Left ventricle myocardium superior (tissue), 1 donor: ENCODE data around the gene TSPEAR. TPM values are rescaled to one million over a fixed set of nuclear protein-coding genes. Genes with fewer than 3 reads are reported as not detected.
A peak's percentile ranks its signal among the peaks of the same experiment; 100 is the strongest.
"Not testable (repeated sequence)": the region's sequence is repeated elsewhere in the genome, so short reads cannot be mapped to it uniquely, and the experiment has no call there.

Source experiments
- ATAC-seq: fragments of 200-7000 bp; cut with Tn5 transposase; one replicate; pipeline ENCODE4 v1.9.1; 2020; ENCODE audit warnings: mild to moderate bottlenecking, moderate library complexity
- DNase-seq: peaks from one replicate; pipeline ENCODE4 v3.0.0-alpha.2; 2020
- intact Hi-C: fragments of 100-400 bp; cut with micrococcal nuclease; formaldehyde crosslinking; loops from one replicate; pipeline ENCODE4 v1.11.0; 2022
- total RNA-seq: library from RNA; stranded (reverse); fragmentation: NEBNext Ultra II Directional; extraction: Animal tissue kit (Norgen Biotek cat#: 25700); gene quantifications from one replicate; pipeline ENCODE4 v1.2.1, GENCODE V29; 2021
- donor health status: DM: no; HTN: yes; CAD: no; lungs with severe emphysema.

Gene TSPEAR
- total RNA-seq, 1 donor from 2014 or later = 2.7 TPM

GRCh38 chr21:44551340-44551961, 159.9 kb downstream of the TSPEAR start, which contains the start of gene KRTAP10-2:
Gene KRTAP10-2, minus strand, starts transcription at chr21:44551505. Its CDS starts 47 bp downstream, at chr21:44551458.
- no peak for DNase-seq
- ATAC-seq = no peak
- intact Hi-C loops = loop anchor here (10.0 kb wide), 1 partner anchor 57 kb away; no protein-coding TSS in a partner anchor

- ATAC-seq (no peak), DNase-seq (no peak)
- intact Hi-C loops = loop anchor here (10.0 kb wide), 1 partner anchor 56 kb away; no protein-coding TSS in a partner anchor
Measured at GRCh38 chr21:44550807-44551206, 160.6 kb downstream of the TSPEAR start.

DNA sequence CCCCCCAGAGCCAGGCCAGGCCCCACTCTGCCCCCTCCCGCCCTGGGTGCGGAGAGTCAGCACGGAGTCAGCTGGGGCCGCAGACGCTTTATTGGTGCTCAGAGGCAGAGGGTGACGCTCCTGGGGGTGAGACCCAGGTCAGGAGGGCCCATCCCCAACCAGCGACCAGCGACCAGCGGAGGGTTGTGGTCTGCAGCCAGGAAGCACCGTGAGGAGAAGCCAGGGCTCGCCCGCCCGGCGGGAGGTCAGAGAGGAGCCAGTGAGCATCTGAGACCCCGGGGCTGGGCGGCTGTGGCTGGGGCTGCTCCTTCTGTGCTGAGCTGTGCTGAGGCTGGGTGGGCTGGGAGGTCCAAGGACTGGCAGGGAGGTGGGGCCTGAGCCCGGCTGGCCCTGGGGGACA, 161.1 kb downstream of the TSPEAR start:
- intact Hi-C loops = loop anchor here (10.0 kb wide), 1 partner anchor 55 kb away; no protein-coding TSS in a partner anchor
- DNase-seq, ATAC-seq: not testable (repeated sequence)

GRCh38 chr21:44549525-44550211, 161.7 kb downstream of the TSPEAR start:
- intact Hi-C loops = loop anchor here (10.0 kb wide), 1 partner anchor 55 kb away; no protein-coding TSS in a partner anchor
- DNase-seq (no peak), ATAC-seq (no peak)

DNA sequence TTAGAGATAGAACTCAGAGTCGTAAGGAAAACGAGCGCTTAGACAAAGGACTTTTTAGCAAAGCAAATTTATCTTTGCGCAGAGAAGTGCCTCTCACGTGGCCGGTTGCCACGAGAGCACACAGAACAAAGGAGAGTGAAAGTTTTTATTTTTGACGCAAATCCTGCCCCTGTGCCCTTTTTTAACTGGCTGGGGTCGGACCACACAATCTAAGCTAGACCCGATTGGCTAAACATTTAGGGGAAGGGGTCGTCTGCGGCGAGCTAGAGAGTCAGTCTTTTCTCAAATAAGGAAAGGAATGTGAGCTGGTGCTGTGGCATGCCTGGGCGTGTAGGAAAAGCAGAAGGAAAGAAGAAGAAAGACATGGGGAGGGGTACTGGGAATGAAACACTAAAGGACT, 162.4 kb downstream of the TSPEAR start:
- ATAC-seq (no peak), DNase-seq (no peak)
- intact Hi-C loops = no loop called here

GRCh38 chr21:44548381-44548780, 163.0 kb downstream of the TSPEAR start:
- DNase-seq (no peak), ATAC-seq (no peak)
- intact Hi-C loops = no loop called here

DNA sequence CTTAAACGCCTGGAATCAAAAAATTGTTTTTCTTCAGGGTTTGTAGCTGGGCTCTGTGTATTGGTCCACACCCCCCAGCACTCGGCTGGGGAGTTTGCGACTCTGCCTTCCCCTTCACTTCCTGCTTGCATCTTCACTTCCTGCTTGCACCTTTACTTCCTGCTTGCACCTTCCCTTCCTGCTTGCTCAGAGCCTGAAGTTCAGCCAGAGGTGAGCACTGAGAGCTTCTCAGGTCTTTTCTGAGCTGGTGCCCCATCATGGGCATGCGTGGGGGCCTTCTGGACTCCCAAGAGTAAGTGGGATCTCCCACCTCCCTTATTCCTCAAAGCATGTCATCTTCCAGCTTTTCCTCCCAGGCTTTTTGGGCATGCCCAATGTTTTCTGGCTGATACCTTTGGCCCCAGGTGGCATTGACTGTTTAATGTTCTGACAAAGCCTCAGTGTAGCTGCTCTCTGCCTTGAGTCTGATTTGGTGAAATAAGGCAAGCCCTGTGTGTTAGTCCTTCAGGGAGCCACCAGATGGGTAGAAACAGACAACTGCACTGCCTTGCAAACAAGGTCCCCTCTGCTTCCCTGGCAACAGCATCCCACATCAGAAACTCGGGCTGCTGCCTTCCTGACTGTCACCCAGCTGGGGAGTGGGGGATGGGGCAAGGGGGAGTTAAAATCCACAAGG, 163.6 kb downstream of the TSPEAR start:
- intact Hi-C loops = no loop called here
- no peak for ATAC-seq
- DNase-seq = no peak

GRCh38 chr21:44544566-44544965, 166.8 kb downstream of the TSPEAR start:
- no peak for ATAC-seq
- intact Hi-C loops = no loop called here

GRCh38 chr21:44542716-44543115, 168.7 kb downstream of the TSPEAR start:
- DNase-seq (no peak), ATAC-seq (no peak)
- intact Hi-C loops = no loop called here

More at GRCh38 chr21:44544566-44544965, 166.8 kb downstream of the TSPEAR start:
- DNase-seq = no peak

DNA sequence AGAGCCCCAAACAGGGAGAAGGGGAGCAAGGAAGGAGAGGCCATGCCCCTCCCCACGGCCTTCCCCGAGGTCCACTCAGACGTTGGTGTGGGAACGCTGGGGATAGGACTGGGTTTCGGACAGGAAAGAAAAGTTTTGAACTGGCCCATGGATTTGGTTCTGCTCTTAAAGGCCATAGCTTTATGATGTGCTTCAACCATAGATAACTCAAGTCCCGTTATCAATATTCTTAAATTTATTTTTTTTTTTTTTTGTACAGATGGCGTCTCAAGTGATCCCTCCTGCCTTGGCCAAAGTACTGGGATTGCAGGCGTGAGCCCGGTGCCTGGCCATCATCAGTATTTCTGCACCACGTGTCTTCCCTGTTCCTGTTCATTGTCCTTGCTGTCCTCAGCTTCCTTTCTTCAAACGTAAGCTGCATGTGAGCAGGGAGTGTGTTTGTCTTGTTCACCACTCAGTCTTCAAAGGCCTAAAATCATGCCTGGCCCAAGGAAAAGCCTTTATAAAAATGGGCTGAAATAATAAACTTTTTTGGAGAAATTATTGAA, 170.6 kb downstream of the TSPEAR start:
- ATAC-seq (peak; percentile 65), DNase-seq (no peak)
- intact Hi-C loops = no loop called here

- intact Hi-C loops = no loop called here
- no peak for DNase-seq
- ATAC-seq = no peak
Measured at GRCh38 chr21:44539991-44540666, 171.2 kb downstream of the TSPEAR start, which contains the start of gene KRTAP10-1. Gene KRTAP10-1, minus strand, starts transcription at chr21:44540195. Its CDS starts 45 bp downstream, at chr21:44540150.

DNA sequence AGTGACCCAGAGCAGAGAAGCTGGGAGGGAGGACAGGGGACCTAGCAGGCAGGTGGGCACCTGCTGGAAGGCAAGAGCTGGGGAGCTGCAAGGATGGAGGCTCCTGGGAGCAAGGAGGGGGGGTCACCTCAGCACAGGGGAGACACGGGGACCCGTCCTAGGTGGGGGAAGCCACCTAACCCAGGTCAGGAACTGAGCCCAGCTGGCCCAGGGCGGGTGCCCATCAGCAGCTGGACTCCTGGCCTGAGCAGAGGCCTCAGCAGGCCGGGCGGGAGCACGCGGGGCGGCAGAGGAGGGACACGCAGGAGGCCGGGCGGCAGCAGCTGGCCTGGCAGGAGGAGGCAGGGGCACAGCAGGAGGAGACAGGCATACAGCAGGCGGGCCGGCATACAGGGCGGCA, 172.3 kb downstream of the TSPEAR start:
- intact Hi-C loops = no loop called here
- ATAC-seq (no peak), DNase-seq (no peak)

DNA sequence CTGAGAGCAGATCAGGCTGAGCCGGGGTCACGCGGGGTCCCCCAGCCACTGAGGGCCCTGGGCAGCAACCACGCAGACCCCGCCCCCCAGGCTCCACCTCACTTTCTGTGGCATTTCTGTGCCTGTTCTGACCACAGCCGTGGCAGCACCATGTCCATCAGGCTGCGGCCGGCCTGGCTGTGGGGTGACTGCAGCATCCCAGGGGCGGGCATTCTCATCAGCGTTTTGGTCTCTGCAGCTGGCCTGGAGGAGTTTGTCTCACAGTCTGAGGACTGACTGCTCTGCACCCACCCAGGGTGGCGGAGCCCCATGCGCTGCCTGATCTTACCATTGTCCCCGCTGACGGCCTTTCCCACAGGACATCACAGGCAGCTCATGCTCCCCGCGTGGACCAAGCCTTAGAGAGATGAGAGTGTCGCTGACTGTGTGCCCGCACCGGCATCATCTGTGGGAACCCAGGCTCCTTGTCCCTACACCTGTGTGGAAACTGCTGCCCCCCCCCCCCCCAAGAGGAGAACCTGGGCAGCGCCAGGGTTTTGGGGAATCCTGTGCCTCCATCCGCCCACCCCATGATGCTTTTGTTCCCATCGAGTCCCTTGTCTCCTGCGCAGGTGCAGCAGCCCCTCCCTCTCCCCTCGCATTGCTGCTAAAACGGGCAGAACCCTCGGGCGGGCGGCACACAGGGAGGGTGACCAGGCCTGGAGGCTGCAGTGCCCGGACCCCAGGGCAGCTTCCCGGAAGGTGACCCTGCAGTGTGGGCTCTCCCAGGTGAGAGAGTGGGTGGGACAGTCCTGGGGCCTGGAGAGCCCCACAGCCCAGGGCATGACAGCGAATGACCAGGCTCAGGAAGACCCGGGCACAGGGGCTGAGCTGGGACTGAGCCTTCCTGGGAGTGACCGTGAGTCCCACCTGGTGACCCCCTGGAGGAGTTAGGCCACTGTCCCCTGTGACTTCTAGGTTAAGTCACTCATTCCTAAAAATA, 173.2 kb downstream of the TSPEAR start:
- intact Hi-C loops = no loop called here
- DNase-seq (no peak), ATAC-seq (no peak)

DNA sequence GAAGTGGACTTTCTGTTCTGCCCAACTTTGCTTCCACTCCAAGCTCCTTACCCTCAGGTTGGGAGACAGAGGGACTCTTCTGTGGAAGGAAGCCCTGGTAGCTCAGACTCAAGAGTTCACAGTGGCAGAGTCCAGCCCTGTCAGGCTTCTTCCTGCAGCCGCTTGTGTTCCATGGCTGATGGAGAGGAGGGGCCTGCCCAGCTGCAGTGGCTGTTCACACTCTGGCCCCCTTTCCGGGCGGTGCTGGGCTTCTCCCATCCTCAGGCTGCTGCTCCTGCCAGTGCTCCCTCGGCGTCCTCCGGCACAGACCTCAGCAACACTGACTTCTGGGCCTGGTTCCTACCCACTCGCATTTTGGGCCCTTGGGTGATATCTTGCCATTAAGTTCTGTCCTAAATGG, 175.4 kb downstream of the TSPEAR start:
- intact Hi-C loops = no loop called here
- ATAC-seq = no peak
- no peak for DNase-seq

DNA sequence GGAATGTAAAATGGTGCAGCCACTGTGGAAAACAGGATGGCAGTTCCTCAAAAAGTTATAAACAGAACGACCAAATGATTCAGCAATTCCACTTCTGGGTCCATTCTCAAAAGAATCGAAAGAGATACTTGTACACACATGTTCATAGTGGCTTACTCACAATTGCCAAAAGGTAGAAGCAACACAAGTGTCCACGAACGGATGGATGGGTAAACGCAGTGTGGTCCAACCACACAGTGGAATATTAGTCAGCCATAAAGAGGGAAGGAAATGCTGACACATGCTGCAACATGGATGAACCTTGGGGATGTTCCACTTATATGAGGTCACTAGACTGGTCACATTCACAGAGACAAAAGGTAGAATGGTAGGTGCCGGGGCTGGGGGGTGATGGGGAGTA, 176.7 kb downstream of the TSPEAR start:
- intact Hi-C loops = no loop called here
- DNase-seq (no peak), ATAC-seq (no peak)

GRCh38 chr21:44533891-44534627, 177.3 kb downstream of the TSPEAR start:
- ATAC-seq = no peak
- peak; percentile 13 for DNase-seq
- intact Hi-C loops = no loop called here

GRCh38 chr21:44533121-44533890, 178.1 kb downstream of the TSPEAR start:
- DNase-seq = peak; percentile 23
- intact Hi-C loops = no loop called here
- ATAC-seq = no peak
